ENCODE data around the gene APOBEC3B.
A peak's percentile ranks its signal among the peaks of the same experiment; 100 is the strongest.
"Not testable (repeated sequence)": the region's sequence is repeated elsewhere in the genome, so short reads cannot be mapped to it uniquely, and the experiment has no call there.

Gene APOBEC3B

DNA sequence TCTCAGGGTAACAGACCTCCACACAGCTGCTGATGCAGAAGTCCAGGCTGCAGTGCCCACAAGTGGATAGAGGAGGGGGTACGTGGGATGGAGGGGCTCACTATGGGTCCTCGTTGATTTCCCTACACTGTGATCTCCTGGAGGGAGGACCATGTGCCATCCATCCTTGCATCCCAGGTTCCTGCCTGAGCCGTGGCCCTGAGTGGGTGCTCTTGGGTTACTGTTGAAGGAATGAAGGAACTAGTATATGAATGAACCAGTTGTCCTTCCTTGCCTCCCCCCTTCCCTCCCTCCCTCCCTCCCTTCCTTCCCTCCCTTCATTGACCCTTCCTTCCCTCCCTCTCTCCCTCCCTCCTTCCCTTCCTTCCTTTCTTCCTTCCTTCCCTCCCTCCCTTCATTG is 15.4 kb downstream of the APOBEC3B start:
- no peak for DNase-seq (ENCODE audit: low read depth in 2 of 2)

DNA sequence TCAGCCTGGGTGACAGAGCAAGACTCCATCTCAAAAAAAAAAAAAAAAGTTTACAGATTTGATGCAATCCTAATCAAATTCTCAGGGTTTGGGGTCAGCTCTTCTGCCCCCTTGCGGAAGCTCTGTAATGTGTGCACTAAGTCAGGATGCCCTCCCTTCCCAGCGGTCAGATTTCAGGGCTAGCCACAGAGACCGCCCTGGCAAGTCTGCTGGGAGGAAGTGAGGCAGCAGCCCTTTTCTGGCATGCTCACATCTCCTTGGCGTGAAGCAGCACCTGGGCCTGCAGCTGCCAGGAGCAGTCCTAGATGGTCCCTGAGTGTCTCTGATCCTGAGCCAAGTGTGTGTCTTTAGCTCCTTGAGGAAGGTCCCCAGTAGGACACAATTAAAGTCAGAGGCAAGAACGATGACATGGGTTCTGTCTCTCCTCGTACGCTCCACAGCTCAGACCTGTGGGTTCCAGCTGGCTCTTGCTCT is 21.1 kb downstream of the APOBEC3B start:
- DNase-seq (ENCODE audit: low read depth in 2 of 2): peak; percentile 47 to 60

DNA sequence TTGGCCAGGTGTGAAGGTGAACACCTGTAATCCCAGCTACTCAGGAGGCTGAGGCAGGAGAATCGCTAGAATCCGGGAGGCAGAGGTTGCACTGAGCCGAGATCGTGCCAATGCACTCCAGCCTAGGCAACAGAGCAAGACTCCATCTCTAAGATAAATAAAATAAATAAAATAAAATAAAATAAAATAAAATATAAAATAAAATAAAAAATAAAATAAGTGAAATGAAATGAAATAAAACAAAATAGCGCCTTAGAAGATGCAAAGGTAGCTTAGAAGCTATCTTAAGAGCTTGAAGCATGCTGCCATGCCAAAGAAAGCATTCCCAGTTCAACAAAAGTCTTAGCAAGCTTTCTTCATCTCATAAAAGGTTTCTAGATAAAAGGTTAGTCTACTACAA is 25.0 kb downstream of the APOBEC3B start:
- no peak for DNase-seq (ENCODE audit: low read depth in 2 of 2)

DNA sequence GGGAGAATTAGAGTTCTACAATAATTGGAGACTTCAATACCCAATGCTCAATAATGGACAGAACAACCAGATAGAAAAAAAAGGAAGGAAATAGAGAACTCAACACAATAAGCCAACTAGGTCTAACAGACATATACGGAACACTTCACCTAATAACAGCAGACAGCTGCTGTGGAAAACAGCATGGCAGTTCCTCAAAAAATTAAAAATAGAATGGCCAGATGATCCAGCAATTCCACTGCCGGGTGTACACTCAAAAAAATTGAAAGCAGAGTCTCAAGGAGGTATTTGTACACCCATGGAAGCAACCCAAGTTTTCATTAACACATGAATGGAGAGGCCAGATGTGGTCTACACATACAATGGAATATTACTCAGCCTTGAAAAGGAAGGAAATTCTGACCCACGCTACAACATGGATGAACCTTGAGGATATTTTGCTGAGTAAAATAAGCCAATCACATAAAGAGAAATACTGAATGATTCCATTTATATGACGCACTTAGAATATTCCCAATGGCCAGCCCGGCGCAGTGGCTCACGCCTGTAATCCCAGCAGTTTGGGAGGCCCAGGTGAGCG is 26.2 kb downstream of the APOBEC3B start:
- not testable (repeated sequence) for DNase-seq (ENCODE audit: low read depth in 2 of 2)

DNA sequence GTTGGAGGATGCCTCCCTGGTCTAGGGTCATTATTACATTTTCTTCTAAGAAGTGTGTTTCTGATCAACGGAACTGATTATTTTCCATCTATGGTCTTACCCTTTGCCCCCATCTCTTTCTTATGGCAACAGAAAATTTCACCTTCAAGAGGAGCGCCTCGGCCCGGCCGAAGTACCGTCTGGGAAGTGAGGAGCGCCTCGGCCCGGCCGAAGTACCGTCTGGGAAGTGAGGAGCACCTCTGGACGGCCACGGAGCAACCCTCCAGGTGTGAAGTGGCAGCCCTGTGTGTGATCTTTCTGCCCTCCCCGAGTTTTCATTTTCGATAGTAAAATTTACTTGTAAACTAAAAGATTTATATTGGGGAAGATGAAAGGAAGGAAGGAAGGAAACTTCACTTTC is 28.8 kb downstream of the APOBEC3B start:
- DNase-seq (ENCODE audit: low read depth in 2 of 2): no peak

DNA sequence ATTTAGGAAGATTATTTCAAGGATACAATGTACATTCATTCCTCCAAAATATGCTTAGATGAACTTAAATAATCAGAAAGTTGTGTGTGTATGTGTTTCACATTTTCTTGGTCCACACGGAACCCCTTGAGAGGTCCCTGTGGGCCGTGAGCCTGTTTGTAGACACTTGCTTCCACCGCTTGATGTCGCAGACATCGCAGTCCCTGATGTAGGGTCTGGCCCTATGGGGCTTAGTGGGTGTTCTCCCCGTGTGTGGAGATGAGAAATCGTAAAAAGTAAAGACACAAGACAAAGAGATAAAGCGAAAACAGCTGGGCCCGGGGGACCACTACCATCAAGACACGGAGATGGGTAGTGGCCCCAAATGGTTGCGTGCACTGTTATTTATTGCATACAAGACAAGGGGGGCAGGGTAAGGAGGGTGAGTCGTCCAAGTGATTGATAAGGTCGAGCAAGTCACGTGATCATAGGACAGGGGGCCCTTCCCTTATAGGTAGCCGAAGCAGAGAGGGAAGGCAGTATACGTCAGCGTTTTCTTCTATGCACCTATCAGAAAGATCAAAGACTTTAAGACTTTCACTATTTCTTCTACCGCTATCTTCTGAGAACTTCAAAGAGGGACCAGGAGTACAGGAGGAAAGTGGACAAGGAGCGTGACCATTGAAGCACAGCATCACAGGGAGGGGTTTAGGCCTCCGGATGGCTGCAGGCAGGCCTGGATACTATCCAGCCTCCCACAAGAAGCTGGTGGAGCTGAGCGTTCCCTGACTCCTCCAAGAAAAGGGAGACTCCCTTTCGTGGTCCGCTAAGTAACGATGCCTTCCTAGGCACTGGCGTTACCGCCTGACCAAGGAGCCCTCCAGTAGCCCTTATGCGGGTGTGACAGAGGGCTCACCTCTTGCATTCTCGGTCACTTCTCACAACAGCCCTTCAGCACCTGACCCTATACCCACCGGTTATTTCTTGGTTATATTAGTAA is 30.7 kb downstream of the APOBEC3B start:
- DNase-seq (ENCODE audit: low read depth in 2 of 2): no peak

DNA sequence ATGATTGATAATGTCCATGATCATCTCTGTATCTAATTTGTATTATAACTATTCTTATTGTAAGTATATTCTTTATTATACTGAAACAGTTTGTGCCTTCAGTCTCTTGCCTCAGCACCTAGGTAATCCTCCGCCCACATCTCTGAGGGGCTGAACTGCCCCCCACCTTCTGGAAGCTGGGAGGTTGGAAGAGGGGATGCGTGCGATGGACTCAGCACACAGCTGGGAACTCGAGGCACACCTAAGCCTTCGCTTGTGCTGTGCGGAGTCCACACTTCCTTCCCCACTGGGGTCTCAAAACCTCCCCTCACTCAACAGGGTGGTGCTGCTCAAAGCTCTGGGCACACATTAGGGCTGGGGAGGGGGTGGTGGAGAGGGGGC is 31.4 kb downstream of the APOBEC3B start:
- DNase-seq (ENCODE audit: low read depth in 2 of 2): not testable (repeated sequence)

DNA sequence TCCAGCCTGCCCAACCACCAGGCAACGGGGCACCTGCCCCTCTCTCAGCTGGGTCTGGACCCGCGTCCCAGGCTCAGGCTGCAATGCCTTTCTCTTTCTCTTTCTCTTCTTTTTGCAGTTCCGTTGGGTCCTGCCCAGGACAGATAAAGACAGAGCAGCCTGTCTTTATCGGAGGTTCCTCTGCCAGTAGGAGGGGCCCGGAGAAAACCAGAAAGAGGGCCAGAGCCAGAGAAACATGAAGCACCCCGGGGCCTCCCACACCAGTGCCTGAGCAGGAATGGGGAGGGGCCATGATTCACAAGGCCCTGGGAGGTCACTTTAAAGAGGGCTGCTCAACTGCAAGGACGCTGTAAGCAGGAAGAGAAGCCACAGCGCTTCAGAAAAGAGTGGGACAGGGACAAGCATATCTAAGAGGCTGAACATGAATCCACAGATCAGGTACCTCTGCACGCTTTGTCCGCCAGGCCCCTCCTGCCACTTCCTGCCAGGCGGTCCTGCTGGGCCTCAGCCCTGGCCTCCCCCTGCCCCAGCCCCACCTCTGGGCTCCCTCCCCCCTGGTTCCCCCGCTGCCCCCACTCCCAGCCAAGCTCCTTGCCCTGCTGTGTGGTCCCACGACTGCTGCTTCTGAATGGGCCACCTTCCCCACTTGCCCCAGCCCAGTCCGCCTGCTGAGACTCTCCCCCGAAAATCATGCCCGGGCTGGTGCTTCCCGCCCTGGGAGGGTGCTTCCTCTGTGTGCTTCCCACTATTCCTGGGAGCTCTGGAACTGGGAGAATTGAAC is 32.0 kb downstream of the APOBEC3B start, which contains the start of gene APOBEC3C:
Gene APOBEC3C (plus strand): TSS at position 316 of the 781 bp plus-strand sequence. CDS start 106 bp downstream, at position 422.
- DNase-seq (ENCODE audit: low read depth in 2 of 2): peak; percentile 61 to 67

DNA sequence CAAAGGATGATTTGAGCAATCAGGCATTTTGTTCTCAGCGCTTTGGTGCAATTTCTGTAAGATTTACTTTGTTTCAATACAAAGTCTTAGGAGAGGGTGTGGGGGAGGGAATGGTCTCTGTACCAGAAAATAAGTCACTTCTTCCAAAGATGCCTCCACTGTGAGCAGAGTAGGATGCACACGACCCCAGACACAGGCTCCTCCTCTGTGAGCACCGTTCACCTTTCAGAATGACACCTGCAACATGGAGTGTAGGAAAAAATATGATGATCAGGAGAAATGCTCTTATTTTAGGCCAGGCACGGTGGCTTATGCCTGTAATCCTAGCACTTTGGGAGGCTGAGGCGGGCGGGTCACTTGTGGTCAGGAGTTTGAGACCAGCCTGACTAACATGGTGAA is 32.6 kb downstream of the APOBEC3B start:
- not testable (repeated sequence) for DNase-seq (ENCODE audit: low read depth in 2 of 2)

DNA sequence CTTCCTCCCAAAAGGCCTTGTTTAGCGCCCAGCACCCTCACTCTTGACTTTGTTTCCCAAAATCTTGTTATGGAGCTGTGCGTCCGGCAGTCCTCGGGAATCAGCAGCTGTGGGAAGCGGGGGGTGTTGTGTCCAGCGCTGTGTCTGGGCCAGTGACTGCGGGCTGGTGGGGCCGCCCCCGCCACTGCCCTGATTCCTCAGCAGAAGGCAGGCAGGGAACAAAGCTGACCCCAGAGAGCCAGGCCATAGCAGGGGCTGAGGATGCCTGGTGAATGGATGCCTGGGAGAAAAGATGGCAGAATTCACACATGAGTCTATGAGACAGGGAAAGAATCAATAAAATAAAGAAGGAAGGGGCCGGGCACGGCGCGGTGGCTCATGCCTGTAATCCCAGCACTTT is 34.4 kb downstream of the APOBEC3B start:
- DNase-seq (ENCODE audit: low read depth in 2 of 2): no peak

DNA sequence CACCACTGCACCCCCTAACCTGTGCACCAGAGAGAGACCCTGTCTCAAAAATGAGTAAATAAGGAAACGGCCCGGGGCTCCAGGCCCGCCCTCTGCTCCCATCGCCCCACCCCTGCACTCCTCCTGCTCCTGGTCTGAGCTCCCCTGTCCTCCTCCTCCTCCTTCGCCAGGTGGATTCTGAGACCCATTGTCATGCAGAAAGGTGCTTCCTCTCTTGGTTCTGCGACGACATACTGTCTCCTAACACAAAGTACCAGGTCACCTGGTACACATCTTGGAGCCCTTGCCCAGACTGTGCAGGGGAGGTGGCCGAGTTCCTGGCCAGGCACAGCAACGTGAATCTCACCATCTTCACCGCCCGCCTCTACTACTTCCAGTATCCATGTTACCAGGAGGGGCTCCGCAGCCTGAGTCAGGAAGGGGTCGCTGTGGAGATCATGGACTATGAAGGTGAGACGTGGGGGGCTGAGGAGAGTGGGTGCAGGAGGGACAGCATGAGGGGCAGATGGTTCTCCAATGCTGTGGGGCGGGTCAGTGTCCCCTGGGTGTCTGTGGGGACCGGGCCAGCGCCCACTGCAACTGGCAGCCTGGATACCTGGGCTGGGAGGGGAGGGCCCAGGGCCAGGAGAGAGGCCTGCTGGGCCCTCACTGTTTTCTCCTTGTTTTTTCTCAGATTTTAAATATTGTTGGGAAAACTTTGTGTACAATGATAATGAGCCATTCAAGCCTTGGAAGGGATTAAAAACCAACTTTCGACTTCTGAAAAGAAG is 35.6 kb downstream of the APOBEC3B start:
- DNase-seq (ENCODE audit: low read depth in 2 of 2): no peak

DNA sequence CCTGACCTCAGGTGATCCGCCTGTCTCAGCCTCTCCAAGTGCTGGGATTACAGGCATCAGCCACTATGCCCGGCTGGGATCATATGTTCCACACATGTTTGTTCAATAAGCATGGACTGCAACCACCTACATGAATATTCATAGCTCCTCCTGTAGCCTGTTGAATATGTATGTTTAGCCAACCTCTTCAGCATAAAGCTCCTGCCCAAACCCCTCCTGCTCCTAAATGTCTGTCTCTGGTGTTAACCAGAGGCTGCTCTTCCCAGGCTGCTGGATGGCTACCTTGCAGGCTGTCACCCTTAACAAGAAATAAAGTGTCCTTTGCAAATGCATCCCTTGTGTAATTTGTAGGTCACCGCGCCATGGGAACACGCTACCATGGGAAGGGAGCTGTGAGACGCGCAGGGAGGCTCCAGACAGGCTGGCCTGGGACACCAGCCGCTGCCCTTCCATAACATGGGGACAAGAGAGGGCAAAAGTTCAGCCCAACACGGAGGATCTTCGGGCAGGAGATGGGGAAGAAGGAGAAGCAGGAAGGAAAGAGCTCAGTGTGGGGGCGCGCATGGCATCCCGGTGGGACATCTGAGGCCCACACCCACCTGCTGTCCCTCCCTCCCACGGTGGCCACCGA is 38.0 kb downstream of the APOBEC3B start:
- not testable (repeated sequence) for DNase-seq (ENCODE audit: low read depth in 2 of 2)

DNA sequence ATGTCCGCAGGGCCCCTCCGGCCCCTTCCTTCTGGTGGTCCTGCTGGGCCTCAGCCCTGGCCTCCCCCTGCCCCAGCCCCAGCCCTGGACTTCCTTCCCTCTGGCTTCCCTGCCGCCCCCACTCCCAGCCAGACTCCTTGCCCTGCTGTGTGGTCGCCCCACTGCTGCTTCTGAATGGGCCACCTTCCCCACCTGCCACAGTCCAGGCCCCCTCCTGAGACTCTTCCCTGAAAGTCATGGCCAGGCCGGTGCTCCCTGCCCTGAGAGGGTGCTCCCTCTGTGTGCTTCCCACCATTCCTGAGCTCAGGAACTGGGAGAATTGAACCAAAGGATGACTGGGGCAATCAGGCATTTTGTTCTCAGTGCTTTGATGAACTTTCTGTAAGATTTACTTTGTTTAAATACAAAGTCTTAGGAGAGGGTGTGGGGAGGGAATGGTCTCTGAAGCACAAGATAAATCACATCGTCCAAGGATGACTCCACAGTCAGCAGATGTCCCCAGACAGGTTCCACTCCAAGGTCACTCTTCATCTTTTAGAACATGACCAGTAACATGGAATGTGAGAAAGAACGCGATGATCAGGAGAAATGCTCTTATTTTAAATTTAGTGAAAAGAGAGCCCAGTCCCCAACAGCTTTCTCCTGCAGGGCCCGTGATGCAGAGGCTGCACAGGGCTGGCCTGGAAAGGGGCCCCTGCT is 39.6 kb downstream of the APOBEC3B start:
- no peak for DNase-seq (ENCODE audit: low read depth in 2 of 2)

DNA sequence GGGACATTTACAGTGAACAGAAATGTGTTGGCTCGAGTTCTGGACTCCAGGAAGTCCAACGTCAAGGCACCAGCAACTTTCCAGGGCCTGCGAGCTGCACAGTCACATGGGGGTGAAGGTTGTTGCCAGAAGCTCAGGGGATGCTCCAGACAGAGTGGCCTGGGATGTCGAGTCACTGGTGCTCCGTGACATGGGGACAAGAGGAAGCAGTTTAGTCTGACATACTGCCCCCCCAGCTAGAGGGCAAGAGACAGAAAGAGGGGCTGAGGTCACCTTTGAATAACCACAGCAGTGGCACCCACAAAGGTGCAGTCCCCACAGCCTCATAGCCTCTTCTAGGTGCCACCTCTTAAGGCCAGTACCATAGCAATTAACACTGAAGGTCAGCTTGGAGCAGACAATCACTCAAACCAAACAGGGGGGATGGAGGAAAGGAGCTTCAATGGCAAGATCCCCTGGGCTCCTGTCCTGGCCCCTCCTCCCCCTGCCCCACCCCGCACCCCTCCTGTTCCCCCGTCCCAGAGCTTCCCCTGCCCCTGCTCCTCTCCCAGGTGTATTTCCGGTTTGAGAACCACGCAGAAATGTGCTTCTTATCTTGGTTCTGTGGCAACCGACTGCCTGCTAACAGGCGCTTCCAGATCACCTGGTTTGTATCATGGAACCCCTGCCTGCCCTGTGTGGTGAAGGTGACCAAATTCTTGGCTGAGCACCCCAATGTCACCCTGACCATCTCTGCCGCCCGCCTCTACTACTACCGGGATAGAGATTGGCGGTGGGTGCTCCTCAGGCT is 42.6 kb downstream of the APOBEC3B start:
- no peak for DNase-seq (ENCODE audit: low read depth in 2 of 2)

DNA sequence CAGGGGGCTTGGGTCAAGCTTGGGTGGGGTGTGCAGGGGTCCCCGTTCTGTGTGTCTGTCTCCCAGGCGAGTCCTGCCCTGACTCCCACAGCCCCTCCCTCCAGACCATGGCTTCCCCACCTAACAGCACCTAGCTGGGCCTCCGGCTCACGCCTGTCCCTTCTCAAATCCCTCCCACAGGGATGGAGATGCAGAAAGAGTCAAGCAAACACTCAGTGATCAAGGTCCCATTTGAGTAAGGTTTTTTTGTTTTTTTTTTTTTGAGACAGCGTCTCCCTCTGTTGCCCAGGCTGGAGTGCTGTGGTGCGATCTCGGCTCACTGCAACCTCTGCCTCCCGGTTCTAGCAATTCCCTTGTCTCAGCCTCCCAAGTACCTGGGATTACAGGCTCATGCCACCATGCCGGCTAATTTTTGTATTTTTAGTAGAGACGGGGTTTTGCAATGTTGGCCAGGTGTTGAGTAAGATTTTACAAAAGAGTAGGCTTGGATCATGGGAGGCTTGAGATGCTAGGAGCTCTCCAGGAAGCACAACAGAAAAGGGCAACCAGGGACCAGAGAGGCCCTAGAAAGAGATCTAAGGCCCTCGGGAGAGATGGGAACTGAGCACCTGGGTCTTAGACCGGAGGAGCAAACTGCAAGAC is 44.5 kb downstream of the APOBEC3B start:
- no peak for DNase-seq (ENCODE audit: low read depth in 2 of 2)

DNA sequence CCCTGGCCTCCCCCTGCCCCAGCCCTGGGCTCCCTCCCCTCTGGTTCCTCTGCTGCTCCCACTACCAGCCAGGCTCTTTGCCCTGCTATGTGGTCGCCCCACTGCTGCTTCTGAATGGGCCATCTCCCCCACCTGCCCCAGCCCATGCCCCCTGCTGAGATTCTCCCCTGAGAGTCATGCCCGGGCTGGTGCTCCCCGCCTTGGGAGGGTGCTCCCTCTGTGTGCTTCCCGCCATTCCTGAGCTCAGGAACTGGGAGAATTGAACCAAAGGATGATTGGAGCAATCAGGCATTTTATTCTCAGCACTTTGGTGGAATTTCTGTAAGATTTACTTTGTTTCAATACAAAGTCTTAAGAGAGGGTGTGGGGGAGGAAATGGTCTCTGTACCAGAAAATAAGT is 45.6 kb downstream of the APOBEC3B start:
- no peak for DNase-seq (ENCODE audit: low read depth in 2 of 2)

DNA sequence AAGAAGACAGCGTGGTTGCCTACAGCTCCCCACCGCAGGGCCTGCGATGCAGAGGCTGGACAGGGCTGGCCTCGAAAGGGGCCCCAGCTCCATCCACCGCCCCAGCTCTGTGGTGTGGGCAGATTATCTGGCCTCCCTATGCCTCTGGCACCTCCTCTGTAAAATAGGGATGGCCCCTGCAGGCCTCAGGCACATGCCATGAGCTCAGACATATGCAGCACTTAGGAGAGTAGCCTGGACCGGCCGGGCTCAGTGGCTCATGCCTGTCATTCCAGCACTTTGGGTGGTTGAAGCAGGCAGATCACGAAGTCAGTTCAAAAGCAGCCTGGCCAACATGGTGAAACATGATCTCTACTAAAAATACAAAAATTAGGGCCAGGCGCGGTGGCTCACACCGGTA is 46.1 kb downstream of the APOBEC3B start:
- no peak for DNase-seq (ENCODE audit: low read depth in 2 of 2)

DNA sequence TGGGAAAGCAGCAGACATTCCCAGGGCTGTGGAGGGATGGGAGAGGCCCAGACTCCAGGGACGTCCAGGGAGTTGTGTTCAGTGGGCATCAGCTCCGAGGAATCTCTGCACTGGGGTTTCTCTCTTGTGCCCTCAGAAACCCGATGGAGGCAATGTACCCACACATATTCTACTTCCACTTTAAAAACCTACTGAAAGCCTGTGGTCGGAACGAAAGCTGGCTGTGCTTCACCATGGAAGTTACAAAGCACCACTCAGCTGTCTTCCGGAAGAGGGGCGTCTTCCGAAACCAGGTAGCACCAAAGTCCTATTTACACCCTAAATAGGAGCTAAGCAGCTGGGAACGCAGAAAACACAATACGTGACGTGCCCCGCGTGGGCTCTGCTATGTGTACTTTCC is 47.1 kb downstream of the APOBEC3B start:
- DNase-seq (ENCODE audit: low read depth in 2 of 2): no peak

DNA sequence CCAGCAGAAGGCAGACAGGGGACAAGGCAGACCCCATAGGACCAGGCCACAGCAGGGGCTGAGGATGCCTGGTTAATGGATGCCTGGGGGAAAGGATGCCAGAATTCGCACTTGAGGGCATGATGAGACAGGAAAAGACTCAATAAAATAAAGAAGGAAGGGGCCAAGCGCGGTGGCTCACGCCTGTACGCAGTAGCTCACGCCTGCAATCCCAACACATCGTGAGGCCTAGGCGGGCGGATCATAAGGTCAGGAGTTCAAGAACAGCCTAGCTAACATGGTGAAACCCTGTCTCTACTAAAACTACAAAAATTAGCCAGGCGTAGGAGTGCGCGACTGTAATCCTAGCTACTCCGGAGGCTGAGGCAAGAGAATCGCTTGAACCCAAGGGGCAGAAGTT is 48.6 kb downstream of the APOBEC3B start:
- DNase-seq (ENCODE audit: low read depth in 2 of 2): no peak
